Heart right ventricle (tissue), 16 donors: ENCODE measurements around the gene SLC35F1. TPM values are rescaled to one million over a fixed set of nuclear protein-coding genes. Genes with fewer than 3 reads are reported as not detected.

Experiments used
- ATAC-seq, 8 donors: fragments of 200-7000 bp; cut with Tn5 transposase; one replicate each; pipeline ENCODE4 v1.9.1; 2020; ENCODE audit warnings: mild to moderate bottlenecking in 8 of 8, moderate library complexity in 8 of 8, moderate number of reproducible peaks in 1 of 8
- DNase-seq, 2 donors: peaks; one replicate each; pipeline ENCODE4 v3.0.0-alpha.2; 2020
- H3K27ac ChIP-seq, 10 donors: fragments of 200-600 bp; sonication (generic) in 2 of 10; one replicate each; pipeline versions ENCODE4 v1.5.0 to v1.8.0; 2020 to 2022; ENCODE audit warnings: mild to moderate bottlenecking in 3 of 10
- H3K27me3 ChIP-seq, 7 donors: fragments of 200-600 bp; one replicate each; pipeline ENCODE4 v1.8.0; 2021 to 2022; ENCODE audit warnings: mild to moderate bottlenecking in 2 of 7
- H3K36me3 ChIP-seq, 9 donors: fragments of 200-600 bp; sonication (generic) in 1 of 9; one replicate each; pipeline versions ENCODE4 v1.5.0 to v1.8.0; 2020 to 2022; ENCODE audit warnings: mild to moderate bottlenecking in 2 of 9
- H3K4me1 ChIP-seq, 9 donors: fragments of 200-600 bp; sonication (generic) in 1 of 9; one replicate each; pipeline versions ENCODE4 v1.5.0 to v1.8.0; 2020 to 2022; ENCODE audit warnings: mild to moderate bottlenecking in 4 of 9
- H3K4me3 ChIP-seq, 10 donors: fragments of 200-600 bp; sonication (generic) in 2 of 10; one replicate each; pipeline versions ENCODE4 v1.5.0 to v1.8.0; 2020 to 2022; ENCODE audit warnings: mild to moderate bottlenecking in 7 of 10, moderate library complexity in 2 of 10
- H3K9me3 ChIP-seq, 11 donors: fragments of 200-600 bp in 10 of 11; sonication (generic) in 2 of 11; one replicate each; pipeline versions ENCODE4 v1.5.0 to v1.8.0; 2013 to 2022; ENCODE audit warnings: mild to moderate bottlenecking in 2 of 11, control low read depth in 1 of 11, moderate library complexity in 1 of 11
- WGBS, 2 donors: extraction: QIAGEN DNeasy Blood & Tissue Kit; methylation state at CpG; one replicate each; pipeline ENCODE4 v1.1.7; 2013; ENCODE audit warnings: inconsistent platforms in 1 of 2; 5-methylcytosine and 5-hydroxymethylcytosine counted together
- intact Hi-C, 10 donors: fragments of 100-400 bp; cut with DNase I; formaldehyde crosslinking; loops; one replicate each; pipeline versions ENCODE4 v1.11.1 to v1.14.2; 2022
- polyA plus RNA-seq, 2 donors: library from polyadenylated mRNA; stranded (reverse); fragments of 200-250 nt; gene quantifications; one replicate each; pipeline ENCODE4 v1.2.3, GENCODE V29; 2013
- total RNA-seq, 10 donors: library from RNA; stranded (reverse); fragmentation: NEBNext Ultra II Directional in 3 of 10; extraction: Animal tissue kit (Norgen Biotek cat#: 25700) in 3 of 10; gene quantifications; one replicate each; pipeline versions ENCODE4 v1.2.1 to v1.2.4, GENCODE V29; 2021 to 2023
- TF ChIP-seq, protein P1 (sequence below), 9 donors: fragments of 200-600 bp; sonication (generic) in 2 of 9; IDR thresholded peaks; one replicate each; pipeline versions ENCODE4 v1.5.0 to v1.8.0; 2021 to 2022; ENCODE audit warnings: antibody characterized with exemption in 9 of 9, mild to moderate bottlenecking in 5 of 9, moderate library complexity in 1 of 9
- donor health status: Arrhythmogenic right ventricular cardiomyopathy.
- donor health status: ischemic (EF 13 %, LVEDD 7.1; RV severe dilation, severe dysfunction).
- donor health status: healthy with polysubstance abuse.
- donor health status: DM: no; HTN: yes; CAD: no.
- donor health status: DM: no; HTN: no; CAD: no.
- donor health status: ischemic (EF 25% LVEDD 6.9; RV normal size, moderate dysfunction).
- donor health status: ischemic (EF 25% LVEDD 5.7; RV mildly dilated, moderate dysfunction).
- donor health status: healthy.
- donor health status: DM: yes; HTN: yes; CAD: no.
- donor health status: Ischemic cardiomyopathy.
- donor health status: ischemic (EF 35%, LVEDD 5.7; RV mildly dilated, moderate dysfunction).
- donor health status: nonischemic (EF 11% LVEDD 7.7; RV severe dilation, severe dysfunction).
- donor health status: DM: yes; HTN: yes; CAD: no.
- donor health status: PGD.
- donor health status: ischemic (EF 29% LVEDD 5.4; RV normal size, mild dysfunction).
- donor health status: nonischemic (EF 23%, LVEDD 6.1; RV moderate dilation, normal function).

Gene SLC35F1
- total and polyA plus RNA-seq, 12 donors: 0.75 to 17.7 (median 6.3) TPM

DNA sequence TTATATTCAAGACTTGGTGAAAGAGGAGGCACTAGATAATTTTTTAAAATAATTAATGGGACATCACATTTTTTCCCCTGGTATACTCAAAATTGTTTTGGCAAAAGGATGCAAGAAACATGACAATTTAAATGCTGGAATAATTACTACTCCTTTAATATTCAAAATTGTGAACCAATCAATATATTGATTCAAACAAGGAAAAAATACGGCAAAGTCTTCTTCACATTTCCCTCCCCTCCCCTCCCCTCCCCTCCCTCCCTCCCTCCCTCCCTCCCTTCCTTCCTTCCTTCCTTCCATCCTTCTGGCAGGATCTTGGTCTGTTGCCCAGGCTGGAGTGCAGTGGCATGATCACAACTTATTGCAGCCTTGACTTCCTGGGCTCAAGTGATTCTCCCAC lies 4.1 kb downstream of the SLC35F1 start:
- 70 to 90% methylated on average over 1 of the region's 1 CpG for WGBS, 2 donors
- TF ChIP-seq, protein P1, sequence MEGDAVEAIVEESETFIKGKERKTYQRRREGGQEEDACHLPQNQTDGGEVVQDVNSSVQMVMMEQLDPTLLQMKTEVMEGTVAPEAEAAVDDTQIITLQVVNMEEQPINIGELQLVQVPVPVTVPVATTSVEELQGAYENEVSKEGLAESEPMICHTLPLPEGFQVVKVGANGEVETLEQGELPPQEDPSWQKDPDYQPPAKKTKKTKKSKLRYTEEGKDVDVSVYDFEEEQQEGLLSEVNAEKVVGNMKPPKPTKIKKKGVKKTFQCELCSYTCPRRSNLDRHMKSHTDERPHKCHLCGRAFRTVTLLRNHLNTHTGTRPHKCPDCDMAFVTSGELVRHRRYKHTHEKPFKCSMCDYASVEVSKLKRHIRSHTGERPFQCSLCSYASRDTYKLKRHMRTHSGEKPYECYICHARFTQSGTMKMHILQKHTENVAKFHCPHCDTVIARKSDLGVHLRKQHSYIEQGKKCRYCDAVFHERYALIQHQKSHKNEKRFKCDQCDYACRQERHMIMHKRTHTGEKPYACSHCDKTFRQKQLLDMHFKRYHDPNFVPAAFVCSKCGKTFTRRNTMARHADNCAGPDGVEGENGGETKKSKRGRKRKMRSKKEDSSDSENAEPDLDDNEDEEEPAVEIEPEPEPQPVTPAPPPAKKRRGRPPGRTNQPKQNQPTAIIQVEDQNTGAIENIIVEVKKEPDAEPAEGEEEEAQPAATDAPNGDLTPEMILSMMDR (IDR thresholded peaks at IDR 0.05): no peak

DNA sequence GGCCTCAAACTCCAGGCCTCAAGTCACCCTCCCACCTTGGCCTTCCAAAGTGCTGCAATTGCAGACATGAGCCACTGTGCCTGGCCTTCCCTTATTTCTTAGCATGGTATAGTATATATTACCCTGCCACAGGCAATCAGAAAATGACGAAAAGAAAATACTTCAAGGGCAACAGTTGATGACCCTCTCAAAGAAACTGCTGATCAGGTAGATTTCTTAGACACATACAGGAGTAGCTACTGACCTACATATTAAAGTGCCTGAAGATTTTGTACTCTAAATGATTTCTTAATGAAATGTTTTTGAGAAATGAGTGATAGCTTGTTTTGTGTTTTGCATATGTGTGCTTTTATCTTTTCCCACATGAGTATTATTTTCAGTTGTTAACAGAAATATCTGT lies 4.6 kb downstream of the SLC35F1 start:
- WGBS, 2 donors: 90 to 93% methylated on average over 1 of the region's 1 CpG
- Histone ChIP-seq H3K27me3 (peaks cover 6 to 38% (median 29%) of the 10 kb centered on the region in 7 donors), H3K36me3 (no peaks in the 10 kb centered on the region), H3K4me1 (peaks cover 0 to 12% (median 7%) of the 10 kb centered on the region in 9 donors), H3K4me3 (no peak overlapping the region), H3K27ac (no peak overlapping the region), H3K9me3 (no peaks in the 10 kb centered on the region)
- intact Hi-C loops: no loop called here
- ATAC-seq (no peak), DNase-seq (no peak)
- TF ChIP-seq, protein P1 (IDR thresholded peaks at IDR 0.05): no peak

More for the DNA sequence above, 4.1 kb downstream of the SLC35F1 start:
- Histone ChIP-seq H3K4me3 (no peak overlapping the region), H3K9me3 (no peaks in the 10 kb centered on the region), H3K27ac (no peak overlapping the region), H3K4me1 (peaks cover 0 to 17% (median 9%) of the 10 kb centered on the region in 9 donors), H3K36me3 (no peaks in the 10 kb centered on the region), H3K27me3 (peaks cover 6 to 43% (median 33%) of the 10 kb centered on the region in 7 donors)
- DNase-seq (no peak), ATAC-seq (no peak)
- intact Hi-C loops: no loop called here

DNA sequence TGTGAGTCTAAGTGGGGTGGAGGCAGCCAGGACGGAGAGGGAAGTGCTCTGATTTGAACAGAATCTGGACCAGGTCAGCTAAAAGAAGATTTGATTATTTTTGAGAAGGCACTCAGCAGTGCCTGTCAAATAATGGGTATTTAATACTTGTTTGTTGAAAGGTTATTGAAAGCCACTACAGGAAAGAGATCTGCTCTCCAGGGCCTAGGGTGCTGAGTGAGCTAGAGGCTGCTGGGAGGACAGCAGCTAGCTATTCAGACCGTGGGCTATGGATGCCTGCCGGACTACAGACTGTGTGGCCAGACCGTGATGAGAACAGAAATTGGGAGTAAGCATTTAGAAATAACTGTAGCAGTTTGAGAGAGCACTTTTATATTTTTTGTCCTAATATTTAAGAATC lies 8.8 kb downstream of the SLC35F1 start:
- TF ChIP-seq, protein P1 (IDR thresholded peaks at IDR 0.05): no peak
- H3K4me1 ChIP-seq: peaks cover 0 to 13% (median 8%) of the 10 kb centered on the region in 9 donors
- H3K9me3 ChIP-seq: no peaks in the 10 kb centered on the region
- intact Hi-C loops: no loop called here
- DNase-seq (no peak), ATAC-seq (no peak)
- no peaks in the 10 kb centered on the region for H3K36me3 ChIP-seq
- no peak overlapping the region for H3K27ac ChIP-seq
- H3K4me3 ChIP-seq: no peak overlapping the region
- peaks cover 0 to 34% (median 23%) of the 10 kb centered on the region in 7 donors for H3K27me3 ChIP-seq
- 70 to 72% methylated on average over 4 of the region's 4 CpGs for WGBS, 2 donors

DNA sequence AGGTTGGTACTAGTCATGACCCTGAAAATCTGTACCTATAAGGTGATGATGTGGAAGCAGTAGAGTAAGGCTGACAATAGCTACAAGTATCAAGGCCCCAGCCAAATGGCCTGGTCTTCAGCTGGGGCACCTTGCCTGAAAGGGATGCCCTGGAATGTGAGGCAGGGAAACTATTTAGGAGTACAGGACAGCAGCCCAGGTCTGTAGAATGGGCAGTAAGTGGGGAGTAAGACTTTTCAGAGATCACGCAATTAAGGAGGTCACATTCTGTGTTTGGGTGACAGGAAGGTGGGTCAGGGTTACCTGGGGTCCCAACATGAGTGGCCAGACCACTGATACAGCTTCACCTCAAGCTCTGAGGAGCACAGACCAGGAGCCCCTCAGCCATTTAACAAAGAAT lies 9.4 kb downstream of the SLC35F1 start:
- Histone ChIP-seq H3K4me1 (peaks cover 0 to 13% (median 8%) of the 10 kb centered on the region in 9 donors), H3K4me3 (no peak overlapping the region), H3K27me3 (peaks cover 0 to 40% (median 25%) of the 10 kb centered on the region in 7 donors), H3K36me3 (no peaks in the 10 kb centered on the region), H3K9me3 (no peaks in the 10 kb centered on the region), H3K27ac (no peak overlapping the region)
- ATAC-seq (no peak), DNase-seq (no peak)
- intact Hi-C loops: no loop called here
- WGBS, 2 donors: 98 to 100% methylated on average over 1 of the region's 1 CpG
- TF ChIP-seq, protein P1 (IDR thresholded peaks at IDR 0.05): no peak
